Fibroblast of lung (primary cell): ENCODE data around the gene ANKS1B.

Source experiments
- CTCF ChIP-seq, 2 donors: IDR thresholded peaks in 1 of 2; conservative IDR thresholded peaks in 1 of 2; 1 replicate in 1 of 2; 2 replicates in 1 of 2; pipeline ENCODE4 v1.5.1; 2011 to 2012; ENCODE audit warnings: low read length in 2 of 2, control low read depth in 1 of 2, inconsistent platforms in 1 of 2, low read depth in 1 of 2, mild to moderate bottlenecking in 1 of 2
- EZH2 ChIP-seq: IDR thresholded peaks from 2 replicates; pipeline ENCODE4 v1.5.1; 2012; ENCODE audit warnings: low read length, control low read depth, mild to moderate bottlenecking; ENCODE audit errors: missing control alignments

GRCh38 chr12:99110212-99110611 is 874.5 kb downstream of the ANKS1B start:
- TF ChIP-seq CTCF (conservative IDR thresholded peaks at IDR 0.05 in 1 of 2, IDR thresholded peaks at IDR 0.05 in 1 of 2; ENCODE audit: low read depth in 1 of 2, low read length in 2 of 2) (no peak), EZH2 (no peak)
